GM12874 (cell line): ENCODE results near the gene PIAS4.

ENCODE experiments used
- TF ChIP-seq, protein P1 (sequence below): IDR thresholded peaks from 2 replicates; pipeline ENCODE4 v1.5.1; 2011; ENCODE audit warnings: low read depth, mild to moderate bottlenecking, control low read depth, low read length, moderate library complexity; ENCODE audit not compliant: insufficient read depth

PIAS4 gene

DNA sequence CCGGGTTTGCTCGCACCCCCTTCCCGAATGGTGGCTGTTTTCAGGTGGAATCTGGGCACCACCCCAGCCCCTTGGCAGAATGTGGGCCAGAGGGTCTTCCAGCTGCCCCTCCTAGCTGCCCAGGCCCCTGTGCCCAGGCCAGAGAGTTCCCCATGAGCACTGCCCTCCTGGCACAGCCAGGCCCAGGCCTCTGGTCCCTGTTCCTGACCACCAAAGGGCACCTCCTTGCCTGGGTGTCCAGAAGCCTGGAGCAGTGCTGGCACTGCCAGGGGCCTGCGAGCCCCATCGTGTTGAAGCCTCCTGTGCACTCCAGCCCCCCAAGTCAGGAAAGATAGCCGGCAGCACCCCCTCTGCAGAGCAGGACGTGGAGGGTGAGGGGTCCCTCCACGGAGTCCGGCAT is 23.4 kb downstream of the PIAS4 start:
- TF ChIP-seq, protein P1, sequence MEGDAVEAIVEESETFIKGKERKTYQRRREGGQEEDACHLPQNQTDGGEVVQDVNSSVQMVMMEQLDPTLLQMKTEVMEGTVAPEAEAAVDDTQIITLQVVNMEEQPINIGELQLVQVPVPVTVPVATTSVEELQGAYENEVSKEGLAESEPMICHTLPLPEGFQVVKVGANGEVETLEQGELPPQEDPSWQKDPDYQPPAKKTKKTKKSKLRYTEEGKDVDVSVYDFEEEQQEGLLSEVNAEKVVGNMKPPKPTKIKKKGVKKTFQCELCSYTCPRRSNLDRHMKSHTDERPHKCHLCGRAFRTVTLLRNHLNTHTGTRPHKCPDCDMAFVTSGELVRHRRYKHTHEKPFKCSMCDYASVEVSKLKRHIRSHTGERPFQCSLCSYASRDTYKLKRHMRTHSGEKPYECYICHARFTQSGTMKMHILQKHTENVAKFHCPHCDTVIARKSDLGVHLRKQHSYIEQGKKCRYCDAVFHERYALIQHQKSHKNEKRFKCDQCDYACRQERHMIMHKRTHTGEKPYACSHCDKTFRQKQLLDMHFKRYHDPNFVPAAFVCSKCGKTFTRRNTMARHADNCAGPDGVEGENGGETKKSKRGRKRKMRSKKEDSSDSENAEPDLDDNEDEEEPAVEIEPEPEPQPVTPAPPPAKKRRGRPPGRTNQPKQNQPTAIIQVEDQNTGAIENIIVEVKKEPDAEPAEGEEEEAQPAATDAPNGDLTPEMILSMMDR = no peak

DNA sequence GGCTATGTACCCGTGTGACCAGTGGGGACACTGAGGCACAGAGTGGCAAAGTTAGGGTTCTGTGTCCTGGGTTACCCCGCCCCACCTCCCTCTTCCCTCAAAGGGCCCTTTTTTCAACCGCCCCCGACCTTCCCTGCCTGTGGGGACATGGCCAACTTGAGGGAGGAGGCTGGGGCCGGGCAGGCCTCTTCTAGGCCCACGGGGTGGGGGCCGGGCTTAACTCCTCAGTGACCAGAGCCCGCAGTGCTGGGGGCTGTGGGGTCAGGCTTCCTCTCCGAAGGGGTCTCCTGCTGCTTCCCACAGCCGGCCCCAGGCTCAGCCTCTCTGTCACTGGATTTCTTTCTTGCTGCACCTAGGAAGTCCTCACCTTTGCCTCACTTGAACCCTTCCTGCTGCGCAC is 23.9 kb downstream of the PIAS4 start:
- TF ChIP-seq, protein P1 = no peak

DNA sequence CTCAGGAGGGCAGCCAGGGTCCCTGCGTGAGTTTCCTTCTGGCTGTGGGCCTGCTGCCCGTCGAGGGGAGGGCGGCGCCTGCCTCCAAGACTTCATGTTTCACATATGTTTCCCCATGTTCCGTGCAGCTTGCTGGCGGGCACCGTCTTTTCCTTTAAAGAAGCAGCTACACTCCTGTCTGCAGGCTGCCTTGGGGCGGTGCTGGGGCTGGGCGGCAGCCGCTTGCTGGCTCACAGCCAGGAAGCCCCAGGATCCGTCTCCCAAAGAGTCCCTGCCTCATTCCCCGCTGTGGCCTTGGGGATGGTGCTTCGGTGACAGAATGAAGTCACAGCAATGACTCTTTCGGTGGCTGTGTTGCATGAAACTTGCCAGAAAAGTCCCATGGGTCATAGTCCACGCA is 24.9 kb downstream of the PIAS4 start:
- TF ChIP-seq, protein P1 = no peak

DNA sequence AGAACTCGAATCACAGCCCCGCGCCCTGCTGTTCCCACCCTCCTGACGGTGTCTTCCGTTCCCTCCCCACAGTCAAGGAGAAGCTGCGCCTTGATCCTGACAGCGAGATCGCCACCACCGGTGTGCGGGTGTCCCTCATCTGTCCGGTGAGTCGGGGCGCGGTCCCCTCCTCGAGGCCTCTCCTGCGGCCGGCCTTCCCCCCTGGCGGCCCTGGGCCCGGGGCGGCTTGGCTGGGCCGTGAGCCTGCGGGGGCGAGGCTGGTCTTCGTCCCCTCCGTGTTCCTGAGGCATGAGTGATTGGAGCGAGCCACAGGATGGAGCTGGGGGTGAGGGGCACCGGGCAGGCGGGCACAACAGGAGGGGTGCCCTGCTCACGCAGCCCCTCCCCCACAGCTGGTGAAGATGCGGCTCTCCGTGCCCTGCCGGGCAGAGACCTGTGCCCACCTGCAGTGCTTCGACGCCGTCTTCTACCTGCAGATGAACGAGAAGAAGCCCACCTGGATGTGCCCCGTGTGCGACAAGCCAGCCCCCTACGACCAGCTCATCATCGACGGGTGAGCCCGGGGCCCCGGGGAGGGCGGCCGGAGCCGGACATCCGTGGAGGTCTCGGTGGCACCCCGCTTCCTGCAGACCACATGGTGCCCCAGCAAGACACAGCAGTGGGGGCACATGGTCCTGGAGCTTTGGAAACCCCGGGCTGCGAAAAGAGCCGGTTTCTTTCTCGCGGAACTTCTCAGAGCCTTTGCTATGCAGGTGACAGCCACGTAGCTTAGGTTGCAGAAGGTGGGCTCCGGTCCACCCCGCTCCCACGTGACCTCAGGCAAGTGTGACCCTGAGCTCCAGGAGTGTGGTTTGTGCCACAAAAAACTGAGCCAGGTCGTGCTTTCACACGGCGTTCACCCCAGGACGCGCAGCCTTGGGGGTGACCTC is 25.8 kb downstream of the PIAS4 start:
- TF ChIP-seq, protein P1 = no peak

DNA sequence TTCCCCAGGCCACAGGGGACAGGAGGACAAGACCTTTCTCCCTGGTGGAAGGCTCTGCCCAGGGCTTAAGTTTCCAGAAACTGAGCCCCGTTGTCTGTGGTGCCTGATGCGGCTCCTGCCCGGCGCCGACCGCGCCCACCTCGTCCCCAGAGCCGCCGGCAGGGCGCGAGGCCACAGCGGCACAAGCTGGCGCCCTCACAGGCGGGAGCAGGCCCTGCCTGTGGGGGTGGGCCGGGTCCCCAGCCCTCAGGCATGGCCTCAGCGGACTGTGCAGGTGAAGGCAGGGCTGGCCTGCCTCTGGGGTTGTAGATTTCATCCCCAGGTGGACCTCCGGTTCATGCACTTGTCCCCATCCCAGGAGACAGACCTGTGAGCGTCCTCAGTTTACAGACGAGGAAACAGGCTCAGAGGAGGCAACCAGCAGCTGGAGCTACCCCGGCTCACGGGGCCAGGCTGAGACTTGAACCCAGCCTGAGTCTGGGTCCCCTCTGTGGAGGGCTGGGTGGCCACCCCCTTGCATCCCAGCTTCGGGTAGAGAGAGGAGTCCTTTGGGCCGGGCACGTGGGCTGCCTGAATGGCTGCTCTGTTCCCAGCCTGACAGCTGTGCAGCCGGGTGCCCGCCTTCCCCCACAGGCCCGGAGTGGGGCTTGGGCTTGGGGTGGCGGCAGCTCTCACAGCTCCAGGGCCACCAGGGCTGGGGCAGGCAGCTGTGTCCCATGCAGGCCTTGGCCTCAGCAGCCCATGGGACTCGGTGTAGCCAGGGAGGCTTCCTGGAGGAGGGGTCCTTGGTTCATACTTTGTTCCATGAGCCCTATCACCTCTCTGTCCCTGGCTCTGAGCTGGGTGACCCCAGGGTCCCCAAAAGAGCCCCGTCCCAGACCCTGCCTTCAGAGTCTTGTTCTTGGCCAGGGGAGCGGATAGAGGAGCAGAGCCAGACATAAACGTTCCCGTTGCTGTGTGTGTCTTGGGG is 26.8 kb downstream of the PIAS4 start:
- TF ChIP-seq, protein P1 = no peak

DNA sequence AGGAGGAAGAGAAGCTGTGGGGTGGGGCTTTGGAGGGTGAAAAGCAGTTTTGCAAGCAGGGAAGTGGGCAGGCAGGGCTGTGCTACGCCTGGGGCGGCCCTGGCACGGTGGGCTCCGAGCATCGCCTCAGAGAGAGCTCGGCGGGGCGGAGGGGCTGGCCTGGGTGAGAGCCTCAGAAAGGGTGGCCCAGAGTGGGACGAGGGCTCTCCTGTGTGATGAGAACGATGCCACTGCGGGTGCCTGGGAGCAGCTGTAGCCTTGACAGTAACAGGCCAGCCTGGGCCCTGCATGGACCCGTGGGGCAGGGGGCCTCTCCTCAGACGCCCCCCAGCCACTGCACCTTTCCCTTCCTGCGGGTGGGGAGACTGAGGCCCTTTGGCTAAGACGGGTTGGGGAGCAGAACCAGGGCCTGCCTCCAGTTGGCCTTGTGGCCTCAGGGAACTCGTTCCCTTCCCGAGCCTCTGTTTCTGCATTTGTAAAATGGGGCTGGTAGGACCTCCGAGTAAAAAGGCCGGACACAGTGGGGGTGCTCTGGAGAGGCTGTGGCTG is 27.6 kb downstream of the PIAS4 start:
- TF ChIP-seq, protein P1 = no peak

DNA sequence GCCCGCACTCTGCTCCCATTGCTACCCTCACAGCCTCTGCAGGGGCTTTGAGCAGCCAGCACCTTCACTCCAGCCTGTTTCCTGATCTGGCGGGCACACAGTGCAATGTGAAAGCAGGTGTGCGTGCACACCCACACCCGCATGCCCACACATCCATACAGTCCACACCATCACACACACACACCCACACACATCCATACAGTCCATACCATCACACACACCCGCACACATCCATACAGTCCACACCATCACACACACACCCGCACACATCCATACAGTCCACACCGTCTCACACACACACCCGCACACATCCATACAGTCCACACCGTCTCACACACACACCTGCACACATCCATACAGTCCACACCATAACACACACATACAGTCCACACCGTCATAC is 28.0 kb downstream of the PIAS4 start:
- TF ChIP-seq, protein P1 = no peak
